OCI-LY7 (cell line): ENCODE results near the gene EP300.

Experiments used
- CTCF ChIP-seq: fragments of 200-600 bp; sonication (generic); conservative IDR thresholded peaks from 2 replicates; pipeline ENCODE4 v1.5.1; 2014; ENCODE audit warnings: mild to moderate bottlenecking, antibody characterized with exemption, low read length, moderate library complexity, mixed read lengths
- EZH2phosphoT487 ChIP-seq: fragments of 200-600 bp; sonication (generic); IDR thresholded peaks from 2 replicates; pipeline ENCODE4 v1.6.1; 2018; ENCODE audit warnings: low read depth, borderline replicate concordance, mild to moderate bottlenecking, mixed run types, antibody characterized with exemption, low read length, moderate library complexity, mixed read lengths

- TF ChIP-seq CTCF (no peak), EZH2phosphoT487 (no peak)
Observed at GRCh38 chr22:41043722-41044121, 48.7 kb upstream of the EP300 start.
